CD1c-positive myeloid dendritic cell (primary cell): ENCODE results near the gene PNISR.

Experiments
- DNase-seq: peaks from one replicate; pipeline ENCODE4 v3.0.0-alpha.2; 2016; ENCODE audit errors: extremely low spot score

PNISR gene

DNA sequence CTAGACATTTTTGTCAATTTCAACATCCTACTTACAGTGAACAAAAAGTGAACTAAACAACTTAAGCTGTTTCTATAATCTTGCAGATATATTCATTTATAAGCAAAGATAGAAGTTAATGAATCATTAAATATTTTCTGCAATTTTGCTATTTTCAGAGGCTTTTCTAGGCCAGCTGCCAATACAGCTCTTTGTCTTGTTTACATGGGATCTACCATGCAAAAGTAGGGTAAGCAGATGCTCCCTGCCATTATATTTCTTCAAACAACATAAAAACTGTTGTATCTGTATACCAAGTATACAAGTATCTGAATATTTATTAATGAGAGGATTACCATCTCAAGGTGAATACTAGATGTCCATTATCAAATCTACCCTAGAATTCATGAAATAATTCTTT, 15.4 kb downstream of the PNISR start:
- no peak for DNase-seq

DNA sequence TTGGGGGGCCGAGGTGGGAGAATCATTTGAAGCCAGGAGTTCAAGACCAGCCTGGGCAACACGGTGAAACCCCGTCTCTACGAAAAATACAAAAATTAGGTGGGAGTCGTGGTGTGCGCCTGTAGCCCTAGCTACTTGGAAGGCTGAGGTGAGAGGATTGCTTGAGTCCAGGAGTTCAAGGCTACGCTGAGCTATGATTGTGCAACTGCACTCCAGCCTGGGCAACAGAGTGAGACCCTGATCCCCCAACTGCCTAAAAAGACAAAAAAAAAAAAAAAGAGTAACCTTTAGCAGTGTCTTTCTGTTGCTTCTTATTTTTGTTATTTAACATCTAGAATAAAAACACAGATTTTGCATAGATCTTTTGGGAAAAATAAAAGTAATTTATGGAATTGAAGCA, 18.0 kb downstream of the PNISR start:
- DNase-seq = no peak

DNA sequence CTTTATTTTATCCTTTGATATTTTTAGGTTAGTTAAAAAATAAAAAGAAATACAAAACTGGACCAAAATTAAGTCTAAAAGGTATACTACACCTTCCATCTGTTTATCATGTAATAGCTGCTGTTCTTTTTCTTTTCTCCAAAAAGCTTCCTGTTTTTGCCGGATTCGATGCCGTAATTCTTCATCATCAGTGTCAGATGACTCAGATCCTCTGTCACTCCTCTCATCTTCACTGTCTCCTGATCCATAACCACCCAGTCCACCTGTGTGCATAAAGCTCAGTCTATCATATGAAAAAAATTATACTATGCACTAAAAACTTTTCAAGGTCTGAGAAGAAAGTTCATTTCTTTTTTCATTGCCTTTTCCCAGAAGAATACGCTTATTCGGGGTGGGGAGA, 22.7 kb downstream of the PNISR start:
- DNase-seq = no peak

DNA sequence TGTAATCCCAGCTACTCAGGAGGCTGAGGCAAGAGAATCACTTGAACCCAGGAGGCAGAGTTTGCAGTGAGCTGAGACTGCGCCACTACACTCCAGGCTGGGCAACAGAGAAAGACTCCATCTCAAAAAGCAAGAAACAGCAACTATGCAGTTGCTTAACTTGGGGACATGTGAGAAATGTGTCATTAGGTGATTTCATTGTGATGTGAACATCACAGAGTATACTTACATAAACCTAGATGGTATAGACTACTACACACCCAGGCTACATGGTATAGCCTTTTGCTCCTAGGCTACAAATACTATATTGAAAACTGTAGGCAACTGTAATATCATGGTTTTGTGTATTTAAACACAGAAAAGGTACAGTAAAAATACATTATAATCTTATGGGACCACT, 27.8 kb downstream of the PNISR start:
- DNase-seq = no peak

DNA sequence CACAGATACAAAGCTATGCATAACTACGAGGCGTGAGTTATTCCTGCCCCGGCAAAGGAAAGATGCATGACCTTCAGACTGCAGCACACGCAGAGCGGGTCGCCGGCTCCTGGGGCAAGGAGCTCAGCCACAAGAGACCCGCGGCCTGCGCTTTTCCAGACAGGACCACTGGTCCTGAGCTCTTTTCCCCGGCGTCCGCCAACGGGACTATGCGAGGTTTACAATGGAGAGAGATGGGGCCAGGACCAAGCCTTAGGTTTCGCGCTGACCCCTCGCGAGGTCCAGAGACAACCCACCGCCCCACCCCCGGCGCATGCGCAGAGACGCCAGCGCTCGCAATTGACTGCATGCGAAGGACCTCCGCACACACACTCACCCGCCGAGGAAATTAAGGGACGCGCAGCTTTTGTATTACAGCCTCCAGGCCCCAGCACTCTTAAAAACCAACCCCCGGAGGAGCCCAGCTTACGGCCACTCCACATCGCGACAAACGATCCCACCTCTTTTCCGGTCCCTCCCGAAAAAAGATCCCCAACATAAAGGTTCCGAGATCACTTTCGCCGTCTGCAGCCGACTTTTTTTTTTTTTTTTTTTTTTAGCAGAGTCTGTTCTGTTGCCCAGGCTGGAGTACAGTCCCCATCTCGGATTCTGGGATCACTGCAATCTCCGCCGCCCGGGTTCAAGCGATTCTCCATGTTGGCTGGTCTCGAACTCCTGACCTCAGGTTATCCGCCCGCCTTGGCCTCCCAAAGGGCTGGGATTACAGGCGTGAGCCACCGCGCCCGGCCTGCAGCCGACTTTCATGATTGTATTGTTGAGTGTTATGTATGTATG, 31.2 kb downstream of the PNISR start, which contains the start of gene COQ3:
COQ3 (minus strand) TSS at position 498 of the 834 bp plus-strand sequence; CDS start at position 482, 16 bp downstream.
- DNase-seq = peak; percentile 69

DNA sequence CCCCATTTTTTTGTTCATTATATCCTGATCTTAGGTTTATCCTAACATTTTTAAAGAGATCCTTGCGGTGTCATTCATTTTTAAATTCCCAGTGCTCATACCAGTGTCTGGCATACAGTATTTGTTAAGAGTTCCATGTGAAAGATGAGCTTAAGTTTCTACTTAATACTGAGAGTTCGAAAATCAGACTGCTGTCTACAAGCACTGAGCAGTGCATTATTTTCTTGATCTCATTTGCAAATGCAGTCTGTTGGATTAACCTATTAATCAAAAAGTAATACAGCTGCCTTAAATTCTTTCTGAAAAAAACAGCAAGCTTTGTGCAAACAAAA, 31.8 kb downstream of the PNISR start:
- DNase-seq = no peak

DNA sequence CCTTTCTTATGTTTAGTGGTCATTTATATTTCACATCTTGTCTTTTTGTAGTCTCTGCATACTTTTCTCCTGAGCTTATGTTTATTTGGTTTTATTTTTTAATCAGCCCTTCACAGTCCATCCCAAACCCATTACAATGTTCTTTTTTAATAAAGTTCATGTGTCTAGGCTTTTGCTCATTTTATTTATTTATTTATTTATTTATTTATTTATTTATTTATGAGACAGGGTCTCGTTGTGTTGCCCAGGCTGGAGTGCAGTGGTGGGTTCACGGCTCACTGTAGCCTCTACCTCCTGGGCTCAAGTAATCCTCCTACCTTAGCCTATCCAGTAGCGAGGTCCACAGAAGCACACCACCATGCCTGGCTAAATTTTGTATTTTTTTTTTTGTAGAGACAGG, 34.2 kb downstream of the PNISR start:
- no peak for DNase-seq

DNA sequence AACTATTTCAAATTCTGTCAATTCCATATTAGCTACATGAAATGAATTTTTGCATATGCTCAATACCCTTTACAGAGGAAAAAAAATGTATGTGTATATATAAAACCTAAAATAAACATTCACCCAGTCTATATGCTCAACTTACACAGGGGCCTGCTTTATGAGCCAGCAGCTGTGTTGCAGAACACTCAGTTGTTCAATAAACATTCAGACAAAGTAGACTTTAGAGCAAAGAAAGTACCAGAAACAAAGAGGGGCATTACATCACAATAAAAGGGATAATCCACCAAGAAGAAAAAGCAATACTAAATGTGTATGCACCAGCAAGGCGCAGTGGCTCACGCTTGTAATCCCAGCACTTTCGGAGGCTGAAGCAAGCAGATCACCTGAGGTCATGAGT, 40.6 kb downstream of the PNISR start:
- no peak for DNase-seq

DNA sequence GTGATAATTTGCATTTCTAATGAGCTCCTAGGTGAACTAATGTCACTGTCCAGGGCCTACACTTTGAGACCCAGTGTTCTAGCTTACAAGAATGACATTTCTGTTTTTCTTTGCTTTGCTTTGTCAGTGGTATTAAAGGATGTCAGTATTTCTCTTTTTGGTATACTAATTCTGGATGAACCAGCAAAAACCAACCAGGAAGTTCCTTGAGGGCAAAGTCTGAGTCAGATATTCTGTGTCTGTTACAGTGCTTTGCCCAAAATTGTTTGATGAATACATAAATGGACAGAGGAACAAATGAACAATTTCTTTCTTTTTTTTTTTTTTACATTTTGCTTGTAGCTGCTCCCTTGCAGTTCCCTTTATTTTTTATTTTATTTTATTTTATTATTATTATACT, 46.5 kb downstream of the PNISR start:
- no peak for DNase-seq

DNA sequence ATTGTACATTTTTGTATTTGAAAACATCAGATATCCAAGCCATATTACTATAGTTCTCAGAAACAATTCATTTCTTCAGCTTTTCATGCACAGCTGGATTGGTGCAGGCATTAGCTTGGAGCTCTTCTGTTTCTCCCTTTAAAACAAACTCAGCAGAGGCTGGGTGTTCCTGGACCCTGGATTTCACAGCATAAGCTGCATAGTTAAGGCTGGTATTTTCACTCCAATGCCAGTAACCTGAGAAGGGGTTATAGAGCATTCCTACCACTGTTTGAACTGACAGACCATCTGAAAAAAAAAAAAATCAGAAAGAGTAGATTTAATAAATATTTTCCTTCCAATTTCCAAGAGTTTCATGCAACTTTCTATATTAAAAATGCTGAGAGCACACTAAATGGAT, 55.6 kb downstream of the PNISR start:
- no peak for DNase-seq

DNA sequence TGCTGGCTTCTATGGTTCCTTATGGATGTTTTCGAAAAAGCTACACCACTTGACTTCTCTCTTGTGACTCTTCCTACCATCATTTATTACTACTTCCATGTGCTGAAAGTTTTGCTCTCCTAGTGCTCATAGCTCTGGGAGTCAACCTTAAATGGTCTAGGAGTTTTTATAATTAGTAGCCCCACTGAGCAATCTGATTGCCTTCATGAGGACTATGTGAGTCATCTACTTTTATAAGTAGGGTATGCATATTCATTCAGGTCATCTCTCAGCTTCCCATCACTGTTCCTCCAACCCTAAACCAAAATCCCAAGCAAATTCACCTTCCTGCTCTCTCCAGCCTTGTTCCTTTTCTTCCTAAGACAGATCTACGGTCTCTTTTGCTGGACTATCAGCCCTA, 58.3 kb downstream of the PNISR start:
- DNase-seq = no peak

DNA sequence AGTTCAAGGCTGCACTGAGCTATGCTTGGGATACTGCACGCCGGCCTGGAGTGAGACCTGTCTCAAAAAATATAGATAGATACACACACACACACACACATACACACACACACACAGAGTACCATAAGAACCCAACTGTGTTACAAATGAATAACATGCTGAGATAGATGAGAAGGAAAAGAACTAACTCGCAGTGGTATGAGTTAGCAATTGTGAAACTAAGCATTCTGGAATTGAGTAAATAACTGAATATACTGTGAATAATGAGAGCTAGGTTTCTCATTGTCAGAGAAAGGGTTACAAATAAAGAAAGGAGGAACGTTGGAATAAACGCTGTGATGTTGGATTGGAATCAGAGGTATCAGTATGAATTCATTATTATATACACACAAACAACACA, 61.1 kb downstream of the PNISR start:
- DNase-seq = no peak

DNA sequence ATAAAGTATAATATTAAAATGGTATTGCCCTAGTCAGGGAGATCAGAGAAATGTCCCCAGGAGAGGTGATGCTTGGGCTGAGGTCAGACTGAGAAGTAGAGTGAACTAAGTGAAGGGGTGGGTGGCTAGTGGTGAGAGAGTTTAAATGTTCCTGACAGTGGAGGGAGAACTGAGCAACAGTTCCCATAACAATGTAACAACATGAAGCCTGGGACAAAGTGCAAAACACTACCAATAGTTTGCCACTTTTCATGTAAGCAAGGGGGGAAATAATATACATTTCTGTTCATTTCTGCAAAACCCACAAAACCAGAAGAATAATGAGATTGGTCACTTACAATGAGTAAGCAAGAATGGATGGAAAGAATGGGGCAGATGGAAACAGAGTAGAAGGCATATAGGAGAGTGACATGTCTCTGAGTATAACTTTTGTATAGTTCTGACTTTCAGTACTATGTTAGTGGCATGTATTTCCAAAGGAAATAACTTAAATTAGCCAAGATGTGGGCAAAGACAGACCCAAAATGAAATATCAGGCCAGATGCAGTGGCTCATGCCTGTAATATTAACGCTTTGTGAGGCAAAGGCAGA, 62.3 kb downstream of the PNISR start:
- no peak for DNase-seq

DNA sequence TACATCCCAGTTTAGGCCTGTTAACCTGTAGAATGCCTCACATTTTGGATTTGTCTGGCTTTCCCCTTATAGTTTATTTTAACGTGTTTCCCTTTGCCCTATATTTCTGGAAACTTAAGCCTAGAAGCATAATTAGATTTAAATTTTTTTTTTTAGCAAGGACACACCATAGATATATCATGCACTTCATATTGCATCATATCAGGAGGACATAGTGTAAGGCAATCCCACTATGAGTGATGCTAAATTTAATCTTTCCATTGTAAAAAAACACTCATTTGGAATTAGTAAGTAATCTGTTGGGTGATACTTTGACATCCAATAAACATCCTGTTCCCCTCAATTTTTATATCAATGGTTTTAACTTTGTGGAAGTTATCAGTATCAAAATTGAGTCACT, 65.3 kb downstream of the PNISR start:
- no peak for DNase-seq

DNA sequence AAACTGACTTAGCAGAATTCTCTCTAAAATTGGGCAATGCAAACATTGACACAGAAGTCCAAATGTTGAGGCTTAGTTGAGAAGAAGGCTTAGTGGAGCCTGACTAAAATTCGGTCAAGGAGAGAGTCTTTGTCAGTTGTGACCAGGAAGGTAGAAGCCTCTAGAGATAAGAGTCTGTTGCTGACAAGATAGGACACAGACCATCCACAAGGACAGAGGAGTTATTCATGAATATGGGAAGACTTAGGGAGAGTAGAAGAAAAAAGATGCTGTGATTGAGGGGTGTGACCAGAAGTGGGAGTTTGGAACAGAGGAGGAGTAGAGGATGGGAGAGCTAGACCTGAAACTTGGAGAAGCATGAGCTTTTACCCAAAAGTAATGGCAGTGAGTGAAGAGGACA, 68.5 kb downstream of the PNISR start:
- DNase-seq = no peak

DNA sequence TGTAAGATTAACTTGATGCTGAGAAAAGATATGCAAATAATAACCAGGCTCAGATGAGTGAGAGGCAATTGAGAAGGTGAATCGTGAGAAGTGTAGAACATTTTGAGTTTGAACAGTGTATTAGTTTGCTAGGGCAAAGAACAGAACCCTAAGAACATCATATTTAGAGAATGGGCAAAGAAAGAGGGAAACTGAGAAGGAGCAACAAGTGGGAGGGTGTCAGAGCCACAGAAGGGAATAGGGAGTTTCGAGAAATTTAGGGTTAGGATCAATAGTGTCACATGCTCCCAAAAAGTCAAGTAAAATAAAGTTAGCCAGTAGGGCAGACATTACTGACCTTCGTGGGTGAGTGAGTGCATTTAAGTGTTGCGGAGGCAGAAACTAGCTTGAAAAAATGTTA, 70.1 kb downstream of the PNISR start:
- DNase-seq = no peak

DNA sequence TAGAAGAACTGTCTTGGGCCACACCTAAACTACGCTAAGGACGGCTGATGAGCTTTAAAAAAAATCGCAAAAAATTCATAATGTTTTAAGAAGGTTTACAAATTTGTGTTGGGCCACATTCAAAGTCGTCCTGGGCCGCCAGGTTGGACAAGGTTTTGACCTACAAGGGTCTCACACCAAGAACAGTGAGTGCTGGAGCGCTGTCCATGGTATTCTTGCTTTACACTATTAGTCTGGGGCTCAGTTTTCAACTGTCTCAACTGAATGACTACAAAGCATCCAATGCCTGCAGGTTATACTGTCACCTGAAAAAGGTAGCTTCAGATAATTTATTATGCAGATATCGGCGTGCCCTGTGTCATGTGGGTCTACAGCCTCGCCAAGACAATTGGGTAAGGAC, 72.0 kb downstream of the PNISR start:
- DNase-seq = no peak

DNA sequence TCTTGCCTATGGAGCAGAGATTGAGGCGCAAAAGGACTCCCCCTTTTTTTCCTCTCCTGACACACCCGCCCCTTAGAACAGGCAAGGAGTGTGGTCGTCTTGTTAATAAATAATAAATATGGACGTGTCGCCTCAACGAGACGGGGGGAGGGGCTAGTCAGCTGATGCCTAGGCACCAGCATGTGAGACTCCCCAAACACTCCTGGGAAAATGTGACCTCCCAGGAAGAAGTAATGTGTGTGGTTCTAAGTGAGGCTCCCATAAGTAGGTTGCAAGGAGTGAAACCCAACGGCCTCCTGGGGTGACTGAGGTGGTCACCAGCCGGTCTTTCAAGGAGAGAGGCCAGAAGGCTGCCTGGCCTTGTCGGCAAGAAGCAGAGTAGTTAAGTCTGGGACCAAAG, 74.5 kb downstream of the PNISR start:
- no peak for DNase-seq

DNA sequence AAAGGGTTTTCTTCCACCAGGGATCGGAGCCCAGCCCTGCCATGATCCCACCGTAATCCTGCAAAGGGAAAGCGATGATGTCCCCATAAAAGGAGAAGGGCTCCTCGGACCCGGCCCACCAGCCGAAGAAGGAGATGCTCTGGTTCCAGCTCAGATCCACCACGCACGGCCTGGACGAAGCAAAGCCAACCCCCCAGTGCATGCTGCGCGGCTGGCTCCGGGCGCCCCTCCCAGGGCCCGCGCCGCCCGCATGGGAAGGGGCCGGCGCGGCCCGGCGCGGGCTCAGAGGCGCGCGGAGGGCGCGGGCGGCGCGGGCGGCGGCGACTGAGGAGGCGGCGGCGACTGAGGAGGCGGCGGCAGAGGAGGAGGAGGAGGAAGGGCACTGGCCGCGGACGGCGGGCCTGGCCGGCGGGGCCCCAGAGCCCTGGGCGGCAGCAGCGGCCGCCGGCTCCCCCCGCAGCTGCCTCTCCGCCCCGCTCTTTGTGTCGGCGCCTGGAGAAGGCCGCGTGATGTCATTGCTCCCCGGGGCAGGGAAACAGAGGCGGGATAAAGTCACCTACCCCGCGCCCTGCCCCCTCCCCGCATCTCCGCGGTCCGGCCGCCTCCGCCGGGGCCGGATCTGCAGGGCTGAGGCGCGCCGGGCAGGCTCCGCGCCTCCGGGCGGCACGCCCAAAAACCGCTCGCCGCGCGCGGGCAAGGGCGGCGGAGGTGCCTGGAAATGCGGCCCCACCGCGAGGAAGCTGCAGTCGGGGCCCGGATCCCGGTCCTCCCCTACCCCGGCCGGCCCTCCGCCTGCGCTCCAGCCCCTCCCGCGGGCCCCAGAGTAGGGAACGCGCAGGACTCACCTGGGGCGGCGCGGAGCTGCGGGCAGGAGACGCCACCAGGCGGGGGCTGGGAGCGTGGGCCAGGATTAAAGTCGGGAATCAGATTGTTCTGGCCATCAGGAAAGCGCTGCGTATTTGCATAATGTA, 75.7 kb downstream of the PNISR start, which contains the start of gene FAXC:
FAXC (minus strand) TSS at position 504 of the 971 bp plus-strand sequence; CDS start at position 202, 302 bp downstream.
- DNase-seq = no peak

DNA sequence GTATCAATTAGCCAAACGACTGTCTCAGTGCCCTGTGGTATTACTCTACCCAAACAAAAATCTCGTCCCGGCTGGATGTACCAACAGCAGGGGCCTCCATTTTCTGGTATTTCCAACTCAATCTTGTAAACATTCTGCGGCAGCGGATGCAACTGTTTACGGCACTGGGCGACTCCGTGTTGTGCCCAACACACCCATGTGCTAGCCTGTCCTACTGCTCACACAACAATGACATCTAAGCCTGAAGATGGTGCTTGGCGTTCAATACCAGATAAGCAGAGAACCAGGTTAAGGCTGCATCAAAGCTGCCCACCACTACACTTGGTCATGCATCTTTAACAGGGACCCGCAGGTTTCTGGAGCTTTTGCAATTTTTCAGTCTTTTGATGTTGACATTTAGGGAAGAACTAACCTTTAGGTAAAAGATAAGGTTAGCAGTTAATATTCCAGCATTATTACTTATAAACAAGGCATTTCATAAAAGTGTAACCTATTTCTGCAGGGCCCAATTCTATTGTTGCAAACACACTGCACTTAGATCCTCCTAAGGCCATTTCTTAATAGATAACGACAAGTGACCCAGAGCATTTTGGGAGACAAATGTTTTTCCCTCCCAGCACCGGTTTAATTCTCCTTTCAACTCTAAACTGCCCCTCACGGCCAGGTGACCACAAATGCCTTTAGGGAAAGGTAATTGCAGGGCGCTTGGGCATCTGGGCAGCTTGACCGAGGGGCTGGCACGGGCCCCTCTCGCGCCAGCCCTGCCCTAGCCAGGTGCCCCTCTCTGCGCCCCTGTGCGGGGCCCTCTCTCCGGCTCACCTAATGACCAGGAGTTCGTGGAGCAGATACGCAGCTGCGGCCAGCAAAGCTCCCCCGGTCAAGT, 76.6 kb downstream of the PNISR start:
- DNase-seq = no peak
